Adrenal gland (tissue), 12 donors: Measurements from ENCODE around the gene RNF25. TPM values are rescaled to one million over a fixed set of nuclear protein-coding genes. Genes with fewer than 3 reads are reported as not detected.
"Not testable (repeated sequence)": the region's sequence is repeated elsewhere in the genome, so short reads cannot be mapped to it uniquely, and the experiment has no call there.

Source experiments
- DNase-seq, 7 donors: peaks; one replicate each; pipeline ENCODE4 v3.0.0-alpha.2; 2019 to 2020
- H3K27ac ChIP-seq, 5 donors: fragments of 200-600 bp; sonication (generic) in 4 of 5; 1 replicate in 3 of 5; 2 replicates in 2 of 5; pipeline versions ENCODE4 v1.5.1 to v1.8.0; 2016 to 2020; ENCODE audit warnings: mild to moderate bottlenecking in 1 of 5
- H3K27me3 ChIP-seq: fragments of 200-600 bp; 2 replicates; pipeline ENCODE4 v1.8.0; 2021
- H3K36me3 ChIP-seq, 2 donors: fragments of 200-600 bp; replicated peaks in 1 of 2; 1 replicate in 1 of 2; 2 replicates in 1 of 2; pipeline versions ENCODE4 v1.5.1 to v1.8.0; 2018 to 2022
- H3K4me1 ChIP-seq, 2 donors: fragments of 200-600 bp; replicated peaks in 1 of 2; 1 replicate in 1 of 2; 2 replicates in 1 of 2; pipeline versions ENCODE4 v1.5.1 to v1.8.0; 2018 to 2021
- H3K4me3 ChIP-seq, 4 donors: fragments of 200-600 bp; sonication (generic) in 3 of 4; one replicate each; pipeline ENCODE4 v1.5.1; 2016 to 2018
- H3K9me3 ChIP-seq, 3 donors: fragments of 200-600 bp; sonication (generic) in 1 of 3; replicated peaks in 1 of 3; 1 replicate in 2 of 3; 2 replicates in 1 of 3; pipeline versions ENCODE4 v1.5.1 to v1.8.0; 2016 to 2021
- CTCF ChIP-seq, 6 experiments: fragments of 450-650 bp in 4 of 6; fragments of 200-600 bp in 2 of 6; sonication (generic) in 1 of 6; IDR thresholded peaks; 1 replicate in 5 of 6; 2 replicates in 1 of 6; pipeline versions ENCODE4 v1.5.1 to v1.8.0; 2016 to 2021; ENCODE audit warnings: antibody characterized with exemption in 6 of 6, mild to moderate bottlenecking in 2 of 6, moderate library complexity in 1 of 6
- POLR2A ChIP-seq, 2 donors: fragments of 450-650 bp; IDR thresholded peaks; one replicate each; pipeline ENCODE4 v1.6.1; 2017; ENCODE audit warnings: antibody characterized with exemption in 2 of 2, mild to moderate bottlenecking in 2 of 2, moderate library complexity in 1 of 2
- WGBS, 4 donors: extraction: QIAGEN DNeasy Blood & Tissue Kit in 2 of 4; methylation state at CpG; one replicate each; pipeline versions ENCODE4 v1.1.5 to v1.1.7; 2013 to 2017; 5-methylcytosine and 5-hydroxymethylcytosine counted together
- intact Hi-C, 2 donors: fragments of 100-400 bp; cut with DNase I; formaldehyde crosslinking; loops; one replicate each; pipeline versions ENCODE4 v1.14.1 to v1.15.0; 2022 to 2023
- polyA plus RNA-seq, 3 donors: library from polyadenylated mRNA; stranded (reverse); fragments of 200-250 nt in 2 of 3; fragments of 350-450 nt in 1 of 3; fragmentation: Illumina TruSeq in 1 of 3; extraction: RNeasy Lipid Tissue Mini Kit (QIAGEN cat#74804) in 1 of 3; gene quantifications; one replicate each; pipeline ENCODE4 v1.2.3, GENCODE V29; 2013 to 2014
- total RNA-seq, 9 donors: library from RNA; depleted of rRNA in 4 of 9; stranded (reverse); fragments of >200 nt in 4 of 9; fragments of 120-200 nt in 1 of 9; fragmentation: NEBNext Ultra II Directional in 1 of 9; extraction: Animal tissue kit (Norgen Biotek cat#: 25700) in 1 of 9; gene quantifications; one replicate each; pipeline versions ENCODE4 v1.1.0 to v1.2.4, GENCODE V29; 2013 to 2023
- donor health status: healthy with polysubstance abuse.
- donor health status: Bipolar disorder and iron deficiency.
- donor health status: DM: yes; HTN: yes; CAD: no.
- donor health status: DM: no; HTN: no; CAD: no.
- donor health status: DM: no; HTN: no; CAD: no.
- donor health status: DM: yes; HTN: yes; CAD: no.

RNF25 gene
- total and polyA plus RNA-seq, 12 donors, result 19.7 to 70.4 (median 29.5) TPM

- no peak for TF ChIP-seq CTCF (IDR thresholded peaks at IDR 0.05)
- TF ChIP-seq POLR2A (IDR thresholded peaks at IDR 0.05), result no peak
- H3K4me3 ChIP-seq, result no peak overlapping the region
- DNase-seq, result no peak
- no peaks in the 10 kb centered on the region for H3K4me1 ChIP-seq
- H3K27ac ChIP-seq, result no peak overlapping the region
- no peaks in the 10 kb centered on the region for H3K27me3 ChIP-seq
- 91 to 100% (median 96%) methylated on average over 2 to 8 of the region's 8 CpGs for WGBS, 4 donors
- no peaks in the 10 kb centered on the region for H3K9me3 ChIP-seq
- H3K36me3 ChIP-seq, result peaks cover 0 to 37% of the 10 kb centered on the region in 2 donors
- intact Hi-C loops, result loop anchor here in 1 of 2 donors (10.0 kb wide), 1 partner anchor 146 kb away; no protein-coding TSS in a partner anchor
These were observed 27.1 kb upstream of the RNF25 start for GRCh38 chr2:218698885-218699284.

- no peak overlapping the region for H3K4me3 ChIP-seq
- no peaks in the 10 kb centered on the region for H3K4me1 ChIP-seq
- 82 to 89% (median 86%) methylated on average over 3 of the region's 3 CpGs for WGBS, 4 donors
- no peaks in the 10 kb centered on the region for H3K27me3 ChIP-seq
- no peaks in the 10 kb centered on the region for H3K9me3 ChIP-seq
- H3K27ac ChIP-seq, result no peak overlapping the region
- H3K36me3 ChIP-seq, result peaks cover 0 to 72% of the 10 kb centered on the region in 2 donors
- no peak for TF ChIP-seq CTCF (IDR thresholded peaks at IDR 0.05)
- intact Hi-C loops, result loop anchor here (5.0 to 10.0 kb wide), 2 partner anchors 150 to 153 kb away; no protein-coding TSS in a partner anchor
- DNase-seq, result peak in 1 of 7 donors; percentile 13
These were observed 22.8 kb upstream of the RNF25 start for GRCh38 chr2:218694405-218695145.

DNA sequence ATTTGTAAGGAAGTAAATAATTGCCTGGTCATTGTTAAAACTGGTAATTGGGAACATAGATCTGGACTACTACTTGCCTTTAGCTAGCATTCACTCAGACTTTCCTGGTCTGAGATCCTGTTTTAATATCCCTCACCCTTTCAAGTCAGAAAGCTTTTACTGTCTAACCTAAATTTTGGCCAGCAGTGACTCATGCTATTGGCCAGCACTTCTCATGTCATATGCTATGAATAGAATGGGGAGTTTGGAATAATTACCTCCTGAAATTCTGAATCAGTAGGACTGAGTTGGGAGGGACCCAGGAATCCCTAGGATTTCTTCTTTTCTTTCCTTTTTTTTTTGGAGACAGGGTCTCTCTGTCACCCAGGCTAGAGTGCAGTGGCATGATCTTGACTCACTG, 19.4 kb upstream of the RNF25 start:
- no peak for TF ChIP-seq CTCF (IDR thresholded peaks at IDR 0.05)
- TF ChIP-seq POLR2A (IDR thresholded peaks at IDR 0.05), result no peak
- no peaks in the 10 kb centered on the region for H3K4me1 ChIP-seq
- intact Hi-C loops, result loop anchor here (5.0 to 10.0 kb wide), 2 partner anchors 154 to 156 kb away; no protein-coding TSS in a partner anchor
- H3K36me3 ChIP-seq, result peaks cover 0 to 60% of the 10 kb centered on the region in 2 donors
- no peak overlapping the region for H3K4me3 ChIP-seq
- peak overlapping the region in 2 of 5 donors; percentile 2 to 24 for H3K27ac ChIP-seq
- peak in 4 of 7 donors; percentile 23 to 49 (median 41) for DNase-seq
- no peaks in the 10 kb centered on the region for H3K27me3 ChIP-seq
- no peaks in the 10 kb centered on the region for H3K9me3 ChIP-seq

GRCh38 chr2:218687400-218688060, 15.7 kb upstream of the RNF25 start:
- TF ChIP-seq CTCF (IDR thresholded peaks at IDR 0.05), result peak; percentile 65 to 89 (median 79)
- 21 to 24% (median 23%) methylated on average over 5 of the region's 5 CpGs for WGBS, 4 donors
- peak; percentile 55 to 85 (median 74) for DNase-seq

More at GRCh38 chr2:218687400-218688060, 15.7 kb upstream of the RNF25 start:
- H3K36me3 ChIP-seq, result peaks cover 0 to 40% of the 10 kb centered on the region in 2 donors
- H3K27ac ChIP-seq, H3K27me3 ChIP-seq, H3K9me3 ChIP-seq, H3K4me1 ChIP-seq, H3K4me3 ChIP-seq, intact Hi-C loops: not testable (repeated sequence)
